Measurements from ENCODE around the gene NYAP2. TPM values are rescaled to one million over a fixed set of nuclear protein-coding genes. Genes with fewer than 3 reads are reported as not detected.

The NYAP2 gene
- total RNA-seq, 1 donor from 2014 or later: not detected

GRCh38 chr2:225496568-225496967 is 97.1 kb downstream of the NYAP2 start:
- DNase-seq (ENCODE audit: low read depth): no peak
- no peaks in the 10 kb centered on the region for H3K36me3 ChIP-seq (ENCODE audit: control insufficient read depth, insufficient read depth, low read length)
- TF ChIP-seq, protein P1, sequence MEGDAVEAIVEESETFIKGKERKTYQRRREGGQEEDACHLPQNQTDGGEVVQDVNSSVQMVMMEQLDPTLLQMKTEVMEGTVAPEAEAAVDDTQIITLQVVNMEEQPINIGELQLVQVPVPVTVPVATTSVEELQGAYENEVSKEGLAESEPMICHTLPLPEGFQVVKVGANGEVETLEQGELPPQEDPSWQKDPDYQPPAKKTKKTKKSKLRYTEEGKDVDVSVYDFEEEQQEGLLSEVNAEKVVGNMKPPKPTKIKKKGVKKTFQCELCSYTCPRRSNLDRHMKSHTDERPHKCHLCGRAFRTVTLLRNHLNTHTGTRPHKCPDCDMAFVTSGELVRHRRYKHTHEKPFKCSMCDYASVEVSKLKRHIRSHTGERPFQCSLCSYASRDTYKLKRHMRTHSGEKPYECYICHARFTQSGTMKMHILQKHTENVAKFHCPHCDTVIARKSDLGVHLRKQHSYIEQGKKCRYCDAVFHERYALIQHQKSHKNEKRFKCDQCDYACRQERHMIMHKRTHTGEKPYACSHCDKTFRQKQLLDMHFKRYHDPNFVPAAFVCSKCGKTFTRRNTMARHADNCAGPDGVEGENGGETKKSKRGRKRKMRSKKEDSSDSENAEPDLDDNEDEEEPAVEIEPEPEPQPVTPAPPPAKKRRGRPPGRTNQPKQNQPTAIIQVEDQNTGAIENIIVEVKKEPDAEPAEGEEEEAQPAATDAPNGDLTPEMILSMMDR (IDR thresholded peaks at IDR 0.05; ENCODE audit: insufficient read depth, low read length, poor library complexity, severe bottlenecking): no peak
- H3K4me3 ChIP-seq (ENCODE audit: low read depth, low read length): no peak overlapping the region
- H3K27me3 ChIP-seq (ENCODE audit: control insufficient read depth, insufficient read depth, low read length): no peaks in the 10 kb centered on the region

GRCh38 chr2:225497166-225497565 is 97.7 kb downstream of the NYAP2 start:
- TF ChIP-seq, protein P1 (IDR thresholded peaks at IDR 0.05; ENCODE audit: insufficient read depth, low read length, poor library complexity, severe bottlenecking): no peak
- Histone ChIP-seq H3K27me3 (ENCODE audit: control insufficient read depth, insufficient read depth, low read length) (no peaks in the 10 kb centered on the region), H3K36me3 (ENCODE audit: control insufficient read depth, insufficient read depth, low read length) (no peaks in the 10 kb centered on the region), H3K4me3 (ENCODE audit: low read depth, low read length) (no peak overlapping the region)
- DNase-seq (ENCODE audit: low read depth): no peak

GRCh38 chr2:225501022-225501421 is 101.5 kb downstream of the NYAP2 start:
- H3K4me3 ChIP-seq (ENCODE audit: low read depth, low read length): no peak overlapping the region
- H3K27me3 ChIP-seq (ENCODE audit: control insufficient read depth, insufficient read depth, low read length): no peaks in the 10 kb centered on the region
- no peaks in the 10 kb centered on the region for H3K36me3 ChIP-seq (ENCODE audit: control insufficient read depth, insufficient read depth, low read length)
- no peak for DNase-seq (ENCODE audit: low read depth)
- TF ChIP-seq, protein P1 (IDR thresholded peaks at IDR 0.05; ENCODE audit: insufficient read depth, low read length, poor library complexity, severe bottlenecking): no peak

DNA sequence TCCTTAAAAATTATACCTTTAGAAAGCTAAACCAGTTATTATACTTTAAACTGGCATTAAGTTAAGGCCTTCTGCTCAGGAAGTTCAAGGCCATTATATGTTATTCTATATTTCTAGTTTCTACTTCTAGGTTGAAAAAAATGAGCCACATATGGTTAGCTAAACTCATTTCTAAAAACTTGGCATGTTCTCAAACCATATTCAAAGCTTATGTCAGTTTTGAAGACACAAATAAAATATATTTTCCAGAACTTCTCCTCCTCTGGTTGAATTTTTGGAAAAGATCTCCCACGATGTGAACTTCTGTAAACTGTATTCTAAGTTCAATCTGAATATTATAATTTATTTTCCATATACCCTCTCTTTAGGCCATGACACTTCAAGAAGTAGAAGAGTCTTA is 103.5 kb downstream of the NYAP2 start:
- TF ChIP-seq, protein P1 (IDR thresholded peaks at IDR 0.05; ENCODE audit: insufficient read depth, low read length, poor library complexity, severe bottlenecking): no peak
- Histone ChIP-seq H3K27me3 (ENCODE audit: control insufficient read depth, insufficient read depth, low read length) (no peaks in the 10 kb centered on the region), H3K36me3 (ENCODE audit: control insufficient read depth, insufficient read depth, low read length) (no peaks in the 10 kb centered on the region), H3K4me3 (ENCODE audit: low read depth, low read length) (no peak overlapping the region)
- no peak for DNase-seq (ENCODE audit: low read depth)

DNA sequence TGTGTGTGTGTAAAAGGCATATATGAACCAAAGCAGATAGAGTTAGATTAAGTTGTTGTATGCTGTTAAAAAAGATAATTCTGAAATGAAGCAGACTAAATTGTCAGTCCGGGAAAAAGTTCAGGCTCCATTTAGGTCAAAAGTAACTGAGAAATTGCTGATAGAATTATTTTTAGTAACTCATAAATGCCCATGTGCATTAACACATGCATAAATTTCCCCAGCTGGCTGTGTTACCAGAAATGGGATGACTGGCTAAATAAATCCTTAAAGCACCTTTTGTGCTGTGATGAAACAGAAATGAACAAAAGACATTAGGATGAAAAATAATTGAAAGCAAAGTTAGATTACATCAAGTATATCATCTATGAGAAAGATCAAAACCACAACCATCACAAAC is 111.3 kb downstream of the NYAP2 start:
- no peaks in the 10 kb centered on the region for H3K36me3 ChIP-seq (ENCODE audit: control insufficient read depth, insufficient read depth, low read length)
- no peak overlapping the region for H3K4me3 ChIP-seq (ENCODE audit: low read depth, low read length)
- DNase-seq (ENCODE audit: low read depth): no peak
- H3K27me3 ChIP-seq (ENCODE audit: control insufficient read depth, insufficient read depth, low read length): no peaks in the 10 kb centered on the region
- TF ChIP-seq, protein P1 (IDR thresholded peaks at IDR 0.05; ENCODE audit: insufficient read depth, low read length, poor library complexity, severe bottlenecking): no peak

DNA sequence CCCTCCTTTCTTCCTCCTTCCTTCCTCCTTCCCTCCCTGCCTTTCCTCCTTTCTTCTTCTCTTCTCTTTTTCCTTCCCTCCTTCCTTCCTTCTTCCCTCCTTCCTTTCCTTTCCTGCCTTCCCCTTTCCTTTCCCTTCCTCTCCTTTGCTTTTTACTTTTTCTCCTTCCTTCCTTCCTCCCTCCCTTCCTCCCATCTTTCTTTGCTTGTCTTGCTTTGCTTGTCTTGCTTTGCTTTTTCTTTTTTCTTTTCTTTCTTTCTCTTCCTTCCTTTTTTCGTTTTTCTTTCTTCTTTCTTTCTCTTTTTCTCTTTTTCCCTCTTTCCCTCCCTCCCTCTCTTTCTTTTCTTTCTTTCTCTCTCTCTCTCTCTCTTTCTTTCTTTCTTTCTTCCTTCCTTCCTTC is 113.0 kb downstream of the NYAP2 start:
- TF ChIP-seq, protein P1 (IDR thresholded peaks at IDR 0.05; ENCODE audit: insufficient read depth, low read length, poor library complexity, severe bottlenecking): no peak
- Histone ChIP-seq H3K36me3 (ENCODE audit: control insufficient read depth, insufficient read depth, low read length) (no peaks in the 10 kb centered on the region), H3K4me3 (ENCODE audit: low read depth, low read length) (no peak overlapping the region), H3K27me3 (ENCODE audit: control insufficient read depth, insufficient read depth, low read length) (no peaks in the 10 kb centered on the region)
- no peak for DNase-seq (ENCODE audit: low read depth)
